ENCODE results near the gene SPATC1L. TPM values are rescaled to one million over a fixed set of nuclear protein-coding genes. Genes with fewer than 3 reads are reported as not detected.
"Not testable (repeated sequence)": the region's sequence is repeated elsewhere in the genome, so short reads cannot be mapped to it uniquely, and the experiment has no call there.

SPATC1L gene
- total RNA-seq, 2 donors from 2014 or later, result 5.9 to 8.0 TPM

DNA sequence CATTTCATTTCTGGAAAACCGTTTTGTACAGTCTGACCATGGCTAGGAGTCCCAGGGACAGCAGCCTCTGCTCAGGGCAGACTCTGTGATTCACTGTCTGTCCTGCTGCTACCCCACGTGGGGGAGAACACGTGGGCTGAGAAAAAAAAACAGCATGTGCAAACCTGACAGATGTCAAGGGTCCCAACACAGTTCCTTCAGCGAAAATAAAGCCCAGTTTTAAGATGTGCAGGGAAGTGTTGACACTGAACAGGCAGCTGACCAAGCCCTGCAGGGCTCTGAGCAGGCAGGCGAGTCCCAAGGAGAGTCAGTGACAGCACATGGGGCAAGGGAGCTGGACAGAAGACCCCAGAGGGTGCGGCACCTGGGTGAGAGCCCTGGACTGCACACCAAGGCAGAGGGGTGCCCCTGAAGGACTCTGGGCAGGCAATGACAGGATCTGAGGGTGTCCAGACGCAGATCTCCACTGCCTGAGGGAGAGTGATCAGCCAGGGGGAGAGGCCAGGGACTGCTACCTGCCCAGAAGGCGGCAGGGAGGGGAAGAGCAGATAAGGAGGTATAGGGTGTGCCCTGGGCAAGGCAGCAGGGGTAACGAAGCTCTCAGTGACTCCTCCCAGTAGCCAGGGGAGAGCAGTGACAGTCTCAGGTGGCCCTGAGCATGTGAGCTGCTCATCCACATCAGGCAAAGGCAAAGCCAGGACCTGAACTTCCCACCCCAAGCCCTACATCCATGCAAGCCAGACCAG is 5.1 kb upstream of the SPATC1L start:
- intact Hi-C loops (cut with DNase I, micrococcal nuclease), result no loop called here
- ATAC-seq, result no peak
- no peak for DNase-seq

DNA sequence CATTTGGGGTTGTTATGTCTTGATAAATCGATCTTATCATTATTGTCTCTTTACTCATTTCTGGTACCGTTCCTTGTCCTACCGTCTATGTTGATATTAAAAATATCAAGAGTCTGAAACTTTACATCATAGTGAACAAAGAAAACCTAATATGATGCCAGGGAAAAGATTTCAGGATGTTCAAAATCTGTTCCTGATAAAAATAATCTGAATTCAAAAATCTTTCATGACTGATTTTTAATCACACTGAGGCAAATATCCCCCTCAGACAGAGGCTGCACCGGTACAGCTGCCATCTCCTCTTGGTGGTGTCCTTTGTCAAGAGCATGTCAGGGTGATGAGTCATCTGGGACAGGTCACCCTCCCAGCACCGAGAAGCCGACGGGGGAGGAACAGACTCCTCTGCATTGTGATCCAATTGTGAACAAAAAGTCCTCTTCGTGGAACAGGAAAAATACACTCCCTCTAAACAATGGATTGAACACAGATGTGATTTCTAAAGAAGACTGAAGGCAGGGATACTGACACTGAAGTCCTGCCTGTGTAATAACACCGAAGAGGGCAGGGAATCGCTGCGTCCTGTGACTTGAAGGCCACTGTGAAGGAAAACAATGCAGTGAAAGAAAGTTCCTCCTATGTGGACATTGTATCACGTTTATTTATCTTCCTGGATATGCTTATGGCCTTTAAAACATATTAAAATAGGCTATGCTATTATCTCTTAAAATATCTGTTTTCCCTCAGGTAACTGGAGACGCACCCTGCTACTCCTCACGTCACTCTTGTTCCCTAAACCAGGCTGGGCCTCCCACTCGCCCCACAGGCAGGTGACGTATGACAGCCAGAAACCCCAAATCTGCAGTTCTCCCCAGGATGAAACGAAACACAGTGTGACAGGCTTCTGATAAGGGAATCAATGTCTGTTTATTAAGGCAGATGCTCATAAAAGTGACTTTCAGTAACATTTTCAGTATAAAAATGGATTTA is 4.3 kb upstream of the SPATC1L start:
- intact Hi-C loops (cut with DNase I, micrococcal nuclease), result no loop called here
- ATAC-seq, result no peak
- DNase-seq, result no peak

DNA sequence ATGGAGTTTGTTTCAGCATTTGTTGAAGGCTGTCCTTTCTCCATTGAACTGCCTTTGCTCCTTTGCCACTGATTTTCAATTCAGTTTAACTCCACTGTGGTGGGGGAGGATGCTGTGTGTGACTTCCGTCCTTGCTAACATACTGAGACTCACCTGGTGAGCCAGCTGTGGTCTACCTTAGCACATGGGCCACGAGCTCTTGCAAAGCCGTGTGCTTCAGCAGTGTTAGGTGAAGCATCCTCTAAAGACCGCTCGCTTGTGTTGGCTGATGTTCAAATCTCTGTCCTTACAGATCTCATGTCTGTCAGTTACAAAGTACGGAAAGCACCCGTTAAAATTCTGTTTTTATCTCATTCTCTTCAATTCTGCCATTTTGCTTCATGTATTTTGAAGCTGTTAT is 3.6 kb upstream of the SPATC1L start:
- no peak for ATAC-seq

DNA sequence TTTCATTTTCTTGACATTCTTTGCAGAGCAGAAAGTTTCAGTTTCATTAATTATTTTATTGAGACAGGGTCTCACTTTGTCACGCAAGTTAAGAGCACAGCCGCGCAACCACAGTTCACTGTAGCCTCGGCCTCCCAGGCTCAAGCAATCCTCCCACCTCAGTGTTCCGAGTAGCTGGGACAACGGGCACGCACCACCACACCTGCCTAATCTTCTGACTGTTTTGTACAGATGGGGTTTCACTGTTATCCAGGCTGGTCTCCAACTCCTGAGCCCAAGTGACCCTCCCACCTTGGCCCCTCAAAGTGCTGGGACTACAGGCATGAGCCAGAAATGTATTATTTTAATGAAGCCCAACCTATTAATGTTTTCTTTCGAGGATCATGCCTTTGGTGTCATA is 3.0 kb upstream of the SPATC1L start:
- no peak for ATAC-seq
- DNase-seq, result no peak
- intact Hi-C loops (cut with DNase I, micrococcal nuclease), result no loop called here

More for the DNA sequence above, 3.6 kb upstream of the SPATC1L start:
- no peak for DNase-seq
- intact Hi-C loops (cut with DNase I, micrococcal nuclease), result no loop called here

DNA sequence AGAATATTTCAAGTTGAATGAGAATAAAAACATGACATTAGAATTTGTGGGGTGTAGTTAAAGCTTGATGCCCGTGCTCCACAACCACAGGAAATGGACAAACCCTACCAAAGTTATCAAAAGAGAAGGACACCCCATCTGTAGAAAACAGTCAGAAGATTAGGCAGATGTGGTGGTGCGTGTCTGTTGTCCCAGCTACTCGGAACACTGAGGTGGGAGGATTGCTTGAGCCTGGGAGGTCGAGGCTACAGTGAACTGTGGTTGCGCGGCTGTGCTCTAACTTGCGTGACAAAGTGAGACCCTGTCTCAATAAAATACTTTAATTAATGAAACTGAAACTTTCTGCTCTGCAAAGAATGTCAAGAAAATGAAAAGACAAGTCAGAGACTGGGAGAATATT is 1.5 kb upstream of the SPATC1L start:
- intact Hi-C loops (cut with DNase I, micrococcal nuclease), result no loop called here
- no peak for ATAC-seq
- DNase-seq, result no peak

DNA sequence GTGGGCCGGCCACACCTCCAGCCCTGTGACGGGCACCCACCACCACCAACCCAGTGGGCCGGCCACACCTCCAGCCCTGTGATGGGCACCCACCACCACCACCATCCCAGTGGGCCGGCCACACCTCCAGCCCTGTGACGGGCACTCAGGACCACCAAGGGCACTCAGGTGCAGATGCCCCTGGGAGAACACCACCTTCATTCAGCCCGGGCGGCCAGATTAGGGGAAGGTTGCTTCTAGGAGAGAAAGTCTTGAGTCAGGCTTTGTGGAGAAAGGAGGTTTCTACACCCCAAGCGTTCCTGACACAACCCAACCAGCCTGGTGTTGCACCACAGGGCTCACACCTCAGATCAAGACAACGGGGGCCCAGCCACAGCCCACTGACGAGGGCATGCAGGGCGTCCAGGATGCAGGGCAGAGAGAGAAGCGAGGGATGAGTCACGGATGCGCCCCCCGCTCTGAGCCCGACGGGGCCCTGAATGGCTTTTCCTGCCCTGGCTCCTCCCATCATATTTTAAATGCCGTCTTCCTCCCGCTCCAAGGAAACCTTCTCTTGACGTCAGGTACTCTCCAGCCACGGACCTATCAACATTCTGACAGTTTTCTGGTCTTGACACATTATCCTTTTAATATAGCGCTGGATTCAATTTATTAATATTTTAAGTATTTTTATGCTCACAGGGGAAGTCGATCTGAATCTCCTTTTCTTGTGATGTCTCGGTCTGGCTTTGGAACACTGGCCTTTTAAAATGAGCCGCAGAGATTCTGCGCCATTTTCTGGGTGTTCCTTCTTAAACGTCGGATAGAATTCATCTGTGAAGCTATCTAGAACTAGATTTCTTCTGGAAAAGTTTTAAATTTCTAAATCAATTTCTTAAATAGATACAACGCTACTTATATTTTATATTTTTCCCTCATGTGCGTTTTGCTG is 631 bp upstream of the SPATC1L start:
- intact Hi-C loops (cut with DNase I, micrococcal nuclease), result no loop called here
- DNase-seq, result peak; percentile 86 to 90
- ATAC-seq, result peak; percentile 82

DNA sequence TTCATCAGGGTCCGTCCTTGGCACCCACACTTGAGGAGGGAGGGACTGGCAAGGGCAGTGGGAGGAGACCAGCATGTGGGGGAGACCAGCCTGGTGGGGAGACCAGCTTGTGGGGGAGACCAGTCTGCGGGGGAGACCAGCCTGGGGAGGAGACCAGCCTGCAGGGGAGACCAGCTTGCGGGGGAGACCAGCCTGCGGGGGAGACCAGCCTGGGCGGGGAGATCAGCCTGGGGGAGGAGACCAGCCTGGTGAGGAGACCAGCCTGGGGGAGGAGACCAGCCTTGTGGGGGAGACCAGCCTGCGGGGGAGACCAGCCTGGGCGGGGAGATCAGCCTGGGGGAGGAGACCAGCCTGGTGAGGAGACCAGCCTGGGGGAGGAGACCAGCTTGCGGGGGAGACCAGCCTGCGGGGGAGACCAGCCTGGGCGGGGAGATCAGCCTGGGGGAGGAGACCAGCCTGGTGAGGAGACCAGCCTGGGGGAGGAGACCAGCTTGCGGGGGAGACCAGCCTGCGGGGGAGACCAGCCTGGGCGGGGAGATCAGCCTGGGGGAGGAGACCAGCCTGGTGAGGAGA is 836 bp downstream of the SPATC1L start:
- intact Hi-C loops (cut with DNase I, micrococcal nuclease); ATAC-seq; DNase-seq: not testable (repeated sequence)

DNA sequence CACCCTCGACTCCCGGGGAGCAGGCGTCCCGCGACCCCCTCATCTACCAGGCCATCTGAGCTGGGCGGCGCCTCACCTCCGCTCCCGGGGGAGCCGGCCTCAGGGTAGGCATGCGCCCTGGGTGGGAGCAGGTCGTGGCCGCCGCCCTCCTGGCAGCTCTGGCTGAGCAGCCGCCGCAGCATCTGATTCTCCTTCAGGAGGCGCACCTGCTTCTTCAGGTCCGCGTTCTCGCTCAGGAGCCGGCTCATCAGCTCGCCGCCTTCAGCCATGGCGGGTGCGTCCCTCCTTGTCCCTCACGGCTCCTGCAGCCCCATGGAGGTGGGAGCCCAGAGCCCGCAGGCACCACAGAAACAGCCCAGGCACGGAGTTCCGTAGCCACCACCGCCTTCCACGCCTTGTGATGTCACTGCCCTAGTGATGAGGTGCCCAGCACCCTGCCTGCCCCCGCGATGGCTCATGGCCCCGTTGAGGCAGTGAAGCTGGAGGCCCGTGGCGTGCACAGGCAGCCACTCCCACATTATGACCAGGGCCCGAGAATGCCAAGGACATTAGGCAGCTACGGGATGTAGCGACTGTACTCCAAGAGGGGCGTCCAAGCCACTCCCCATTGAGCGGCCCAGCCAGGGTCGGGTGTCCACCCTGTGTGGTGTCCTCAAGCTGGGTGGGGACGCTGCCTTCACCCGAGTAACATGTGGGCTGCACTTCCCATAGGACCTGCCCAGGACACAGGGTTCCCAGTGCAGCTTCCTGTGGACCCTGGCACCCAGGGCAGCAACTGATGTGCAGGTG is 1.5 kb downstream of the SPATC1L start:
- intact Hi-C loops (cut with DNase I, micrococcal nuclease), result no loop called here
- DNase-seq, result no peak
- no peak for ATAC-seq

DNA sequence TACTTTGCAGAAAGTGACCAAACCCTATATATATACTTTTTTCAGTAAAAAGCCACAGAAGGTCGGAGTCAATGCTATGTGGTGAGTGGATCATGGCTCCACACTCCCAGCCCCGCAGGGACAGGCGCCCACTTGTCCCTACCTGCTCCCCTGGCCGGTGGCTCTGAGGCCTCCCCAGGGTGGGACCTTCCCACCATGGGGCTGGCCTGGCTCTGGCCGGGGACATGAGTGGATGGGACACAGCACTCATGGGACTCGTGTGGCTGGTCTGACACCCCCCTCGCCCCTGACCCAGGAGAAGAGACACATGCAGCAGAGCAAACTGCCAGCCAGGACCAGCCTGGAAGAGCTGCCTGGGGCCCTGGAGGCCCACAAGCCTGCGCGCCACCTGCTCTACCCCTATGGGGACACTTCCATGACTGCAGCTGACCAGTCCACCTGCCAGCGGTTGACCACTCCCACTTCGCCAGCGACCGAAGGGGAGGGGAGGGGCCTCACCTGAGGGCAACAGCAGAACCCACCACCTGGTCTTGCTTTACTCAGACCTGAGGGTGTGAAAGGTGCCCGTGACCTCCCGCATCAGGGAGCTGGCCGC is 2.2 kb downstream of the SPATC1L start:
- ATAC-seq, result no peak
- intact Hi-C loops (cut with DNase I, micrococcal nuclease), result no loop called here
- DNase-seq, result no peak

DNA sequence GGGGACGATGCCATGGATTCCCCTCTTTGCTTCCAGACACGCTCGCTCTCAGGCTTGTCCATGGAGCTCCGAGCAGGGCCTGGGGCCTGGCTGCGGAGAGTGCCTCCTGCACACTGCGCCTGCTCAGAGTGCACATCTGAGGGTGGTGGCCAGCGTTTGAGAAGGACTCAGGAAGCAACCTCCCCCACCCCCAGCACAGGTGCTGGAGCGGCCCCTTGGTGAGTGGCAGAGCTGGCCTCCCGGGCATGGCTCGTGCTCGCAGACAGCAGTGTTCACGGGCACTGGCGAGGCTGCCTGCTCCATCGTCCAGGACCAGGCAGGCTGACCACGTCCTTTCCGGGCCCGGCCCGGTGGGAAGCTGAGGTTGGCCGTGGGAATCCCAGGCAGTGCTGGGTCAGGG is 2.8 kb downstream of the SPATC1L start:
- intact Hi-C loops (cut with DNase I, micrococcal nuclease), result no loop called here
- DNase-seq (no peak), ATAC-seq (no peak)

DNA sequence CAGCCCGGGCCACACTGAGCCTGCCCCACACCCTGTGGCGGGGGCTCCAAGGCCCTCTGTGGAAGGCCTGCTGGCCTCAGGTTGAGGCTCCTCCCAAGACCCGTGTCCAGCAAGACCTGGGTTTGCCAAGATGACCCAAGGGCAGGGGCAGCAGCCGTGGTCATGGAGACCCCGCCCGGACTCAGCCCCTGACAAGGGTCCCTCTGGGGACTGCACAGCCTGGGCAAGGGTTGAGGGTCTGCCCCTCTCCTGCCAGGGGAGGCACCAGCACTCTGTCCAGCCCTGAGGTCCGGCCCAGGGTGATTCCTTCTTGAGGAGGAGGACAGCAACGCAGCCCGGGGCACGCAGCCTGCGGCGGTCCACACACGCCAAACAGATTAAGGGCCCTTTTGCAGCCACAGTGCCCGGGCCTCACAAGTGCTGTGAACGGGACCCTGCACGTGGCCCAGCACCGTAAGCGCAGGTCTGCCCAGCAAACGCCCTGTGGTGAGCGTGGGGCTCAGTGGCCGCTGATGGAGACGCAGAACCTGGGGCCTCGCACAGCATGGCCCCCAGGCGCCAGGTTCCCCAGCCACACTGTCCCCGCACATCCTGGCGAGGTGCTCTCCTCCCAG is 3.4 kb downstream of the SPATC1L start:
- intact Hi-C loops (cut with DNase I, micrococcal nuclease), result no loop called here
- no peak for ATAC-seq
- no peak for DNase-seq

DNA sequence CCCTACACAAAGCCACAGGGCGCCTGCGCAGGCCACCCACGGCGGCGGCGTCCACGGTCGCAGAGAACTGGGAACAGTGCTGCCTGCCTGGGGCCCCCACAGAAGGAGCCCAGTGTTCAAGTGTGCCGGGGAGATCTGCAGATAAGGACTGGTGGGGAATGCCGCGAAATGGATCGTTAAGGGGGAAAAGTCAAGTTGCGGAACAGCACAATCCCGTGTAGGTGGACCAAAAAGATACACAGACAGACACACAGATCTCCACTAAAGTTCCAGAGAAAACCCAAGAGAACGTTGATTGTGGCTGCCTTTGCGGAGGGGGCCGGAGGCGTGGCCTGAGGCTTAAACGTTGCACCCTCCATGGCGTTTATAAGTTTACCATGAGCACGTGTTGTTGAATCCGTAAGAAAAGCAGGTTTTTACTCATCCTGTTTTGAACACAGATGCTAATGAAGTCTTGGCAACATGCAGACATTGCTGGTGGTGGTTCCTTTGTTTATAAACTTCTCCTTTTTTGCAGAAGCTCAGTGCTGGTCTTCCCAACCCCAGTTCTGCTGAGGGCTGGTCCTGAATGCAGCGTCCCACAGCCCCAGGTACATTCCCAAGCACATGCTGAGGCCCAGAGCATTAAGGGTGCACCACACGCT is 4.1 kb downstream of the SPATC1L start:
- DNase-seq (no peak), ATAC-seq (no peak)
- intact Hi-C loops (cut with DNase I, micrococcal nuclease), result no loop called here

DNA sequence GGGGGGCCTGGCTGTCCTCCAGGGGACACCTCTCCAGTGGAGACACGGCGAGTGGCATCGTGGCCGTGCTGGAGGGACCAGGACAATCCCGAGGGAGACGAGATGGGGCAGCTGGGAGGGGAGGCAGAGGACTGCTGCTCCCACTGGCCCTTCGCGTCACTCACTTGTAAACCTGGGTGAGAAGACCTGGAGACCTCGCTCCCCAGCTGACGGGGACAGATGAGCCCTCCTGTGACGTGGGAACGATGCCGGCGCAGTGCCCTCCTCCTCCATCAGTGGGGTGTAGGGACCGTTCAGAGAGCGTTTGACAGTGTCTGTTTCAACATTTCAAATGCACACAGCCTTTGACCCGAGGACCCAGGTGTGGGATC is 4.6 kb downstream of the SPATC1L start:
- ATAC-seq, result no peak
- DNase-seq, result no peak
- intact Hi-C loops (cut with DNase I, micrococcal nuclease), result no loop called here

DNA sequence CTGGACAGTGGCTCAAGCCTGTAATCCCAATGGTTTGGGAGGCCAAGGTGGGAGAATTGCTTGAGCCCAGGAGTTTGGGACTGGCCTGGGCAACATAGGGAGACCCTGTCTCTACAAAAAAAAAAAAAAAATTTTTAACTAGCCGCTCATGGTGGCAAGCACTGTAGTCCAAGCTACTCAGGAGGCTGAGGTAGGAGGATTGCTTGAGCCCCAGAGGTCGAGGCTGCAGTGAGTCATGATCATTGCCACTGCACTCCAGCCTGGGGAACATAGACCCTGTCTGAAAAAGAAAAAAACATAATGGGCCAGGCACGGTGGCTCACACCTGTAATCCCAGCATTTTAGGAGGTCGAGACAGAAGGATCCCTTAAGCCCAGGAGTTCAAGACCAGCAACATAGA is 5.3 kb downstream of the SPATC1L start:
- no peak for ATAC-seq
- intact Hi-C loops (cut with DNase I, micrococcal nuclease), result no loop called here
- DNase-seq, result no peak

DNA sequence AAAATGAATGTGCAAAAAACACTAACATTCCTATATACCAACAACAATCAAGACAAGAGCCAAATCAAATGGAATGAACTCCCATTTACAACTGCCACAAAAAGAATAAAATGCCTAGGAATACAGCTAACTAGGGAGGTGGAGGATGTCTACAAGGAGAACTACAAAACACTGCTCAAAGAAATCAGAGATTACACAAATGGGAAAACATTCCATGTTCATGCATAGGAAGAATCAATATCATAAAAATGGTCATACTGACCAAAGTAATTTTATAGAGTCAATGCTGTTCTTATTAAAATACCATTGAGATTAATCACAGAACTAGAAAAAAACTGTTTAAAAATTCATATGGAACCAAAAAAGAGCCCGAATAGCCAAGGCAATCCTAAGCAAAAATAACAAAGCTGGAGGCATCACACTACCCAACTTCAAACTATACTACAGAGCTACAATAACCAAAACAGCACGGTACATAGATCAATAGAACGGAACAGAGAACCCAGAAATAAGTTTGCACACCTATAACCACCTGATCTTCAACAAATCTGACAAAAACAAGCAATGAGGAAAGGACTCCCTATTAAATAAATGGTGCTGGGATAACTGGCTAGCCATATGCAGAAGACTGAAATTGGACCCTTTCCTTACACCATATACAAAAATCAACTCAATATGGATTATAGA is 7.7 kb downstream of the SPATC1L start:
- DNase-seq; ATAC-seq; intact Hi-C loops (cut with DNase I, micrococcal nuclease): not testable (repeated sequence)

DNA sequence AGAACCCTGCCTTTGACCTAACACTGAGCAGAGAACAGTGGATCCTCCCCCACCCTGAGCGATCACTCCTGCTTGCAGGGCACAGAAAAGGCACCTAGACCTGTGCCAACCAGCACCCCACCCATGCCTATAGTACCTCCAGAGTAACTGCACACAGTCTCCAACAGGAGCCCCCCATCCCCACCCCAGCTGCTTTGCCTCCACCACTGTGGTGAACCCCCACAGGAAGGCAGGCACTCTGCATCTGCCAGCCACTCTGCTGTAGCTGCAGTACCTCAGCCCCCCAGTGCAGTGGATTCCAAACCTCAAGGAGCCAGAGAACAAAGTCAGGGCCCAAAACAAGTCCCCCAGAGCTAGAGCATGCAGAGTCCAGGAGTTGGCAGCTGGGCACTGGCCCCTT is 10.7 kb downstream of the SPATC1L start:
- no peak for DNase-seq
- intact Hi-C loops (cut with DNase I, micrococcal nuclease), result no loop called here
- ATAC-seq, result no peak

Measured in left colon (tissue), 2 donors.